CD4-positive, alpha-beta T cell treated with Interleukin-1 beta for 1 hour (primary cell): ENCODE data around the gene P4HA2.

Experiments used
- DNase-seq, 2 donors: peaks; one replicate each; pipeline ENCODE4 v3.0.0-alpha.2; 2020 to 2022

The P4HA2 gene

DNA sequence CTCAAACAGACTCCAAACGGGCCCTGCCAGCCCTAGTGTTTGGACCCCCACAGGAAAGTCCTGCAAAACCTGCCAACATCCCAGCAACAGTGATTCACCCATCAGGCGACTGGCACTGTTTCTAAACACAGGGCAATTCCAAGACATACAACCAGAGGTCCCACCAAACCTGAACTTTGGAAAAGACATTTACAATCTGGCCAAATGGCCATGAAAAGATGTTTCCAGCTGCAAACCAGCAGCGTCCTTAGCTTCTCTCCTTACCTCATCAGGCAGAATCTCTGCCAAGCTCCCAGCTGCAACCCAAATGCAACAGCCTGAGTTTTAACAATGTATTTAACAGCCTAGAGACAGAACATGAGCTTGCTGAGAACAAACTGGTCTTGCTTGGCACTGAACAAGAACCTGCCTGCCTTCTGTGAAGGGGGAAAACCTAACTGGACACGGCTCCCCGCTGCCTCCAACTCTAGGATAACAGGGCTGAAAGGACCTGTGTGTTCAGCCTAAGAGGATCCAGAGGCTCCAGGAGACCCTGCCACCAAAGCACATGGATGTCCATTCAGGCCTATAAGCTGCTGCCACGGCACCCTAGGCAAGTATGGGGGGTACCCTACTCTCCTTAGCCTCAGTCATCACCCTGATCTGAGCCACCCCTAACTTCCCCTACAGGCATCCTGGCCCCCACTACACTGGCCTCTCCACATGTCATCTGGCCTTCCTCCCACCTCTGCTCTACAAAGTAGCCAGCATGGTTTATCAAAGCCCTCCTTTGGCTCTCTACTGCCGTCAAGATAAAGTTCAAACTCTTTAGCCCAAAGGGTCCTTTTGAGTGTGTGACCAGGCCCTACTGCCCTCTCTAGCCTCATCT lies 5.6 kb downstream of the P4HA2 start:
- no peak for DNase-seq

DNA sequence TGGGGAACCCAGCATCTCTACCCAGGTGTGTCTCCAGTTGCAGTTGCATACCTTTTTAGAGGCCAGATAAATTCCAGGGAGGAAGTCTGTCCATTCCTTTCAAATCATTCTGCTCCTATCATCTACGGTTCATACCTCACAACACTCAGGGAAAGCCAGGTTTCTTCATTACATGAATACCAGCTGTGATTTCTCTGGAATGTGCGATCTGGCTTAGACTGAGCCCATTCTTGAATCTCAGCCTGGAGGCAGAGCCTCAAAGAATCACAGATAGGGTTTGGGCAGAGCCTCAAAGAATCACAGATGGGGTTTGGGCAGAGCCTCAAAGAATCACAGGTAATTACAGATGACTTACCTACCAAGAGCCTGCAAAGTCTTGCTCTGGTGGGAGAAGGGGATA lies 7.2 kb downstream of the P4HA2 start:
- no peak for DNase-seq

DNA sequence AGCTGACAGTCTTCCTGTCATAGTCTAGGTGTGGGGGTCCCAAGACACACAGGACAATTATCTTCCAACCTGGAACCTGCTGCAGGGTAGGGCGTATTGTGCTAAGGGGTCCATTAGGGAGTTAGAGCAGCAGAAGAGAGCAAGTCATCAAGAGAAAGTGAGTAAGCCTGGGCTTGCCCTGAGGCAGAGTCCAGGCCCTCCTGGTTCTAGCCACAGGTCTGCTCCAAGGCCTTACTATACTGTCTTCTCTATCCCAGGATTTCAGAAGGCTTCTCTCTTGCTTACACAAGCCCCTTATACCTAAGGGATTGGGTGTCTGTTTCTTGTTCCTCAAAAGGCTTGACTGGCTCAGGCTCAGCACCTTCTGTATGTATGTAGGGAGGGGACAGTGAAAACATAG lies 7.7 kb downstream of the P4HA2 start:
- no peak for DNase-seq

DNA sequence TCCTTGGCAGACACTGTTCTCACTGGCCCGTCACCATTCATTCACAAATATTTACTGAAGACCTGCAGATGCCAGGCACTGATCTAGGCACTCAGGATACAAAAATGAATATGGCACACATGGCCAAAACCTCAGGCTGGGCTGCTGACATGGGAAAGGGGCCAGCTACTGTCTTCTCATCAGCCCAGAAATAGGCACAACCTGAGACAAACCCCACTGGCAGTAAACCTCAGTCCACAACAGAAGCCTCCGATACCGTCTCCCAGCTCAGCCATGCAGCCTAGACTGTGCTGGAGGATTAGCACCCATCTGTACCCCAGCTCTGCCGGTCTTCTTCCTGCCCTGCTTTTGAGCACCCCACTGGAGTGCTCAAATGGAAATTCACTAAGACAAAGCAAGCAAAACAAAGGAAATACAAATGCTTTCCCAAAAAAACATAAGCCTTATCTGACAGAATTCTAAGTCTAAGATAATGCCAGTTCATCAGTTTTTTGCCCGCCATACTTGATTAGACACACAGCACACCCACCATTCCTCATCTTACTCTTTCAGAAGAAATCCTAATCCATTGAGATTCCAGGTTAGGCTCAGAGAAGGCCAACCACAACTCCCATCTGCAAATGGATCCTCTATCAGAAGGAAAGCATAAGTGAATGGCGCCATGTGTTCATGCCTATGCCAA lies 8.2 kb downstream of the P4HA2 start:
- DNase-seq = no peak

DNA sequence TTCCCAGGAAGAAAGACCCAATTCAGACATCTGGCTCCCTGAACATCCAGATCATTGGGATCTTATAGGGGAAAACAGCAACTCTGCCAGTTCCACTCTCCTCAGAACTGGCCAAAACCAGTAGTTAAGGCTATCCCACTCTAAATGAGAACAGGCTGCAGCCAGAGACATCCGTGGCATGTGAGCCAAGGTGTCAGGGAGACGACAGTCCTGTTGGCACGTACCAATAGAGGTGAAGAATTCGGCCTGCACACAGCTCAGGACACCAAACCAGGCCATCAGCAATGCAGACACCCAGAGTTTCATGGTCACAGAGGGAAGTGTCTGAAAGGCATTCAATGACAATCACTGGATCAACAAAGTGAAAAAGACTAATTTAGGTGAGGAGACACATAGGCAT lies 9.3 kb downstream of the P4HA2 start:
- DNase-seq = no peak

DNA sequence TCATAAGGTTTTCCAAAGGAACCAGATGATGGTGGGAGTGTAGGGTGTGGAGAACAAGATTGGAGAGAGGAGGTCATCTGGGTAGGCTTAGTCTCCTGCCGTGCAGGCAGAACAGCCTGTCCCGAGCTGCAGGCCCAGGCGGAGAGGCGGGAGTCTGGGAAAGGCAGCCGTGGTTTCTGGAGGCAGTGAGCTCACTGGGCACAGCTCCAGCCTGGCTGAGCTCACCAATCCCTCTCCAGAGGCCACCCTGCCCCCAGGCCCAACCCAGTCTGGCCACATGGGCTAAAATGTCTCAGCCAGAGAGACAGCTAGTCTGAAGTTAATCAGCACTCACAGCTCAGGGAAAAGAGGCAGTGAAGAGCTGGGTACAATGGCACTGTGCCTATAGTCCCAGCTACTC lies 12.3 kb downstream of the P4HA2 start:
- DNase-seq = no peak

DNA sequence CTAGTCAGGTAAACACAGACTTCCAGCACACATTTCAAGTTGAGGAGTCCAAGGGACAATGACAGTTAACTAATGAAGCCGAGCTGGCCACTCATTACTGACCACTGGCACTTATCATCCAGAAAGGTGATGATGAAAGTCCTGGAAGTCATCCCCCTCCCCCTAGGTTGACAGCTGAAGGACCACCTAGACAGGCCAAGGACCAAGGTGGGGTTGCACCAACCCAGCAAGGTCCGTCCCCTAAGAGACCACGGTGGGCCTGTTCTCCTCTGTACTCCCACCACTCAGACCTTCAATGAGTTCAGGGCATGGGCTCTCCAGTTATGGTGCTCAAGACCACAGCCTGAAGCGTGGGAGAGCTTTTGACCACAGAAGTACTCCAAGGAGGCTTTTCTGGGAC lies 13.2 kb downstream of the P4HA2 start:
- no peak for DNase-seq

DNA sequence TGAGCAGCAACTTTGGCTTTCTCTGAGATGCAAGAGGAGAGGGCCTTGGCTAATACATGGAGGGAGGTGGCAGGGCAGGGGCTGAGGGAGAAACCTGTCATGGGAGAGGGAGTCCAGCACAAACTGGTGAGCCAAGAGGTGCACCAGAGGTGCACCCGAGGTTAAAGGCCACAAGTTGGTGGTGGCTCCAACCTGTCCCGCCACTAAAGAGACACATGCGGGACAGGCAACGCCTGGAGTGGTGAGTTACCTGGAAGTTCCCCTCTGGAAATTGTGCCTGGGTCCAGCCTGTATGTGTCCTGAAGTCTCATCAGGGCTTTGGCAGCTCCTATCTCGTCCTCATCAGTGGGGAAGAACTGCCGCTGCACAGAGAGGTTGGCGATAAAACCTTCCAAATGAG lies 14.0 kb downstream of the P4HA2 start:
- no peak for DNase-seq

DNA sequence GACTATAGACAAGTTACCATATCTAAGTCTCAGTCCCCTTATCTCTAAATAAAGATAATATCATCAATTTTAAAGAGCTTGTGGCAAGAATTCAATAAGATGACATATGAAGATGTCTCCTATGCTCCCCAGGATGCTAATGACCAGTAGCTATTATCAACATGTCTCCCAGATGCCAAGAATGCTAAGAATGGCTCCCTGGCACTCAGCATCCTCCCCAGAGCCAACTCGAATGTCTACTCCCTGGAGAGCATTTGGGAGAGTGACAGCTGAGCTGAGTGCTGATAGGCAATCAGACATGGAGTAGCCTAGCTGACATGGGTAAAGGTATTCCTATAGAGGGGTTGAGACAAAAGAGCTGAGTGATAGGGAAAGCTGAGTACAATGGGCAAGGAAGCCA lies 15.9 kb downstream of the P4HA2 start:
- no peak for DNase-seq

DNA sequence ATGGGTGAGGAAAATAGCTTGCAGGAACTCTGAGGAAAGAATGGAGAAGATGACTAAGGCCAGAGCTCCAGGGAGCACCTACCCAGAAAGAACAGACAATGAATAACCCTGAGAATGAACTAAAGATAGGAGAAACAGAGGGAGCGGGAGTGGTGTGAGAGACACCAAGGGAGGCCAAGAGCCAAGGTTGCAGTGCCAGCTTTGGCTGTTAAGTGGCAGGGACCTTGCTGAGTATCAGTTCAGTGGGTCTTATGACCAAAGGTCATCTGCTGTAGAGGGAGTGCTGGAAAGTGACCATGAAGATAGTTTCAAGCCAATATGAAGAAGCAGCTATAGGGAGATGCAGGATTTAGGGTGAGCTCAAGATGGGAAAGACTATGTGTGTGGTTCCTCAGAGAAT lies 16.7 kb downstream of the P4HA2 start:
- DNase-seq = no peak

DNA sequence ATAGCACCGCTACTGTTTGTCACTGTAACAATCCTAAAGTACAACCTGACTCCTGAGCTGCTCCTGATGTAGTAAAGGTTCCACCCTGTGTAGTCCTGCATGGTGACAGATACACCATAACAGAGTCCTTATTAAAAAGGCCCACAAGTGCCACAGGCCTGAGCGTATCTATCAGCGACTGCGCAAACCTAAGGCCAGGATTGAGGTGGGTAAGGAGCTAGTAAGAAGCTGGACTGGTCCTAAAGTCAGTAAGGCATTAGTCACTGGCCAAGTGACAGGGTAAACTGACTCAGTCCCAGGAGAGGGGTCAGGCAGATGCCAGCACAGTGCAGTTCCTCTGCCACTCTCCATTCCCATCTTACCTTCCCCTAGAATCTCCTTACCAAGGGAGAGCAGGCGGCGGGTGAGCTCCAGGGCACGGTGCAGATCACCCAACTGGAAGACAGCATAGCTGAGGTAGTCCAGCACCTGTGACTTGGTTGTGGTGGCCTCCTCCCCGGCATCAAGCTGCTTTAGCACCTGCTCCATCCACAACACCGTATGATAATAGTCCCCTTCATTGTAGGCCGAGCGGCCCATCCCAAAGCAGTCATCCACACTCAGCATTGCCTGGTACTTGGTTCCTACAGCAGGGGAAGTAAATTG lies 17.6 kb downstream of the P4HA2 start:
- no peak for DNase-seq

DNA sequence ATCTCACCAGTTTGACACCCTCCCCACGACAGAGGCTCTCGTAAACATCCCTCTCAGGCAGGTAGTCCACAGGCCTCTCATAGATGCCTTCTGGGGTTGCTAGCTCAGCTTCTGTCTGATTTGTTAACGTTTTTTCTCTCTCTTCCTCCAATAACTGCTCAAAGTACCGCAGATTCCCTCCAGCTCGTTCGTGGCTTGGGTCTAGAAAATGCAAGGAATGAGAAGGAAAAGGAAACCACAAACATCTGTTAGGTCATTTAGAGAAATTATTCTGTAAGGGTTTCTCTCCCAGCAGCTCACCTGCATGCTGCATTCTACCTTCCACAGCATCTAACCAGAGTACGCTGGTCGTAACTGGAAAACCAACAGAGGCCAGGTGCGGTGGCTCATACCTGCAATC lies 18.5 kb downstream of the P4HA2 start:
- DNase-seq = no peak

DNA sequence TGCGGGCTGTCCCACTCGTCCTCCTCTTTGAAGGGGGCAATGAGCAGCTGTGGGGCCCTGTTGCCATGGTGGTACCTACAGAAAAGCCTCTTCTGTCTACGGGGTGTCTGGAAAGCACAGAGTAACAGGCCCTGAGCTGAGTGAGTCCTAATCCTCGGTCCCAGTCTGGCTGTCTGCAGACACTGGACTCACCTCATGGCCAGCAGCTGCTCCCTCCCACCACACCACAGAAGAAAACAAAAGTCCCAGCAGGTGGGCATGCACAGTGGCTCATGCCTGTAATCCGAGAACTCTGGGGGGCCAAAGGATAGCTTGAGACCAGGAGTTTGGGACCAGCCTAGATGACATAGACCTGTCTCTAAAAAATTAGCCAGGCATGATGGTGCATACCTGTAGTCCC lies 19.9 kb downstream of the P4HA2 start:
- no peak for DNase-seq

DNA sequence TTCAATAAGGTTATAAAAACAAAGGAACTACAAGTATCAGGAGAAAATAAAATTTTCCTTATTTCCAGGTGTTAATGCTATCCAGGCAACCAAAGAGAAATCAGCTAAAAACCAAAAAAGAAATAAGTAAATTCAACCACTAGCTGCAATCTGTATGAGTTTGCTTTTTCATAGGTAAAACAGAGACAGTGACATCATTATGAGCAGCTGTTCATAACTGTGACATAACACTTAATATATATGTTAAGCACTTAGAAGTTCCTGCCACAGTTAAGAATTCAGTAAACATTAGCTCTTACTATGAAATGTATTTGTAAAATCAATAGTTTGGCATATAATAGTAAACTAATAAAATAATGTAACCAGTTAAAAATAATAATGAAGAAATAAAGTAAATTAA lies 20.9 kb downstream of the P4HA2 start:
- no peak for DNase-seq

DNA sequence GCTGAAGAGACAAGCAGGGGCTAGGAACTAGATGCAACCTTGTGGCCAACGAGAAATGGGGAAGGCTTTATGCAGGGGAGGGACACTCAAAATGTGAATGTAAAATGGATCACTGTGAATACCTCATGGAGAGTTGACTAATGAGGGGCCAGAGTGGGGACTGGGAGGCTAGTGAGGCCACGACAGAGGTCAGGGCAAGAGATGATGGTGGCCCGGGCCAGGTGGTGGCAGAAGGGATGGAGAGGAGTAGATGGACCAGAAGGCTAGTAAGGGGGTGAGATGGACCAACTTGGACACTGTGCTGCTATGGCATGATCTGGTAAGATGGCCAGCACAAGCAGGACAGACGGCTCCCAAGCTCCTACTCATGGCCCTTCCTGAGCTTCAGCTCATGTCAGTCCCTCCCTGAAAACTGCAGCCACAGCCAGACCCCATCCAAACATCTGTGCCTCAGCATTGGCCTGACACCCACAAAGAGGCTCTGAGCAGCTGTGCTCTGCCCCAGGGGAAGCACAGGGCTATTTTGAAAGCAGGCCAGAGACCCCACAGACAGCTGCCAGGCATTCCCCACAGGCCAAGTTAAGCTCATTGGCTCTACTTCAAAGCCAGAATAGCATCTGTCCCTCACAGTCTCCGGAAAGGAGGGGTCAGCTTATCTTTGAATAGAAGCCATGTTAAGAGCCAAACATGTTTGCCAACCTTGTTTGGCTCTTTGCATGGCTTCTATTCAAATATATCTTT lies 22.1 kb downstream of the P4HA2 start:
- DNase-seq = no peak

DNA sequence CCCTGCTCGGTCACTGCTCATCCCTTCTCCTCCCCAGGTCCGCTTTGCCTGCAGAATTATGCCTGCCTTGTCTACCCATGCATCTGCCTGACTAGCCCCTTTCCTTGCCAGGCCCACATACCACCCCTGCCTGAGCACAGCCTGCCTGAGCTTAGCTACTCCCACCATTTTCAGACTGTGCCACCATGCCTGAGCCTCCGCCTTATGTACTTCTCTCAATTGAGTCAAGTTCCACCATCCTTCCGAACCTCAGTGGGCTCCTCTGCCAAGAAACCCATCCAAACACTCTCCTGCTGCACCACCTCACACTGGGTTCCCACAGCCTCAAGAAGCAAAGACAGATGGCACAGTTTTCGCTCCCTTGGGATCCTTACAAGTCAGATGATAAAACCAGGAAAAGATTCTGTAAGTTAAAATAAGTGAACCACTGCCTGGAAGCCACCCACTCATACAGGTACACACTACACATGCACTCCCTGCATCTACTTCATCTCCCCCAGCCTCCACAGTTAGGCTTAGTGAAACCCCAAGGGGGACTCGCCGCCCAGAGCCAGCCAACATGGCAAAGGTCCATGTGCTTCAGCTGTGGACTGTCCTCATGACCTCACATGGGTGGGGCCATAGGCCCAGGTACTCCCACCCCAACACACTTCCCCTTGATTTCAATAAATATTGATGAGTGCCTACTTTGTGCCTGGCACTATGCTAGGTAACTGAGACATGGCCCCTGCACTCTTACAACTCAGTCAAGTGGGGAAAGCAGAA lies 23.1 kb downstream of the P4HA2 start:
- no peak for DNase-seq

DNA sequence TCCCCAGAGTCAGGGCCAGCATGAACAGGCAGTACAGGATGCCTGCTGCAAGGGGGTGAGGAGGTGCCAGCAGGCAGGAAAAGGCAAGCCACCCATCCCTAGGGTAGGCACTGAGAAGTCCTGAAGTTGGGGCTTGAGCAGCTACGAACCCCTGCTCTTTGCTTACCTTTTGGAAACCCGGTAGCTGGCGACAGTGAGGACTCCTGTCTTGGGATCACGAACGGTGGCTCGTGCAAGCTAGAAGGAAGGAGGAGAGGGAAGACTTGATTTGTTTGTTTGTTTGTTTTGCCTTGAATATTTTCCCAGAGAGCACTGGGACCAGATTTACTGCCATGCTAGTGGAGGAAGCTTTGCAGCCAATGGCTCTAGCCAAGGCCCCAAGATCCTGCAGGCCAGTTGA lies 23.7 kb downstream of the P4HA2 start:
- DNase-seq = no peak

DNA sequence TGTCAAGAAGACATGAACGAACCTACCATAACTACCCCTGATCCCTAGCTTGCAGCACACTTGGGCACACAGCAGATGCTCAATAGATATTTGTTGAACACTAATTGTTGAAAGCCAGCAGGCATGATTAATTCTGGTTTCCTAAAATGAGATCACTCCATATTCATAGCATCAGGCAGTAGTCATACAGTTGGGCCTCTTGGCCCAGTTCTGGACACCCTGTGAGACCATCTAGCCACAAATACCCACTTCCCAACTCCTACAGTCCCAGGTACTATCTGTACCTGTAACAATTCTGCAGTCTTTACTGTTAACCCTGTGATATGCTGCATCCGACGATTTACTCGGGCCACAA lies 24.2 kb downstream of the P4HA2 start:
- no peak for DNase-seq

DNA sequence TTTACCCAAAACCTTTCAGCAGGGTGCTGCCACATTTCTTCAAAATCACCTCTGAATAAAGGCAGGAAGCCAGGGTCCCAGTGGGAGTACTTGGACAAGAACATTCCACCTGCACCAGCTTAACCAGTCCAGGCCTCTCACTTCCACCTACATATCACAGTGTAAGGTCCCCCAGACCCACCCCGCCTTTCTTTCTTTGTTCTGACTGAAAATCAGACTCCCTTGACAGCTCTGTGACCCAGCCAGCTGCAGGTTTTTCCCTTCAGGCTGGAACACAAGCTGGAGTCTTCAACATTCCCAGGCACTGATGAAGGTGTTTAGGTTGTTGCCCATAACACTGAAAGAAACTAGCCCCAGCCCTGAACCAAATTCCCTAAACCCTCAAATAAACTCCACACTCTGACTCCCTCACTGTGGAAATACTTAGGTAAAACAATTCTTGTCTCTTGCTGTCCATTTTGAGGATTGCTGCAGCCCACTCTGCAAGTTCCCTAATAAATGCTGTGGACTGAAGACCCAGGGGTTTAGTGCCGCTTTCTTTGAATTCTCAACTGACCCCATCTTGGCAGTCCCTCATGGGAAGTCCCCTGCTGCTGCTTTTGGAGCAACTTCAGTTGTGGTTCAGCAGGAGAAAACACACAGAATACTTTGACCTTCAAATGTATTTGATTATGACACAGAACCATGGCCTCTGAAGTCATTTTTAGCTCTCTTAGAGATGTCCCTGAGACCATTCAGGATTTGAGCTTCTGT lies 24.8 kb downstream of the P4HA2 start:
- no peak for DNase-seq

DNA sequence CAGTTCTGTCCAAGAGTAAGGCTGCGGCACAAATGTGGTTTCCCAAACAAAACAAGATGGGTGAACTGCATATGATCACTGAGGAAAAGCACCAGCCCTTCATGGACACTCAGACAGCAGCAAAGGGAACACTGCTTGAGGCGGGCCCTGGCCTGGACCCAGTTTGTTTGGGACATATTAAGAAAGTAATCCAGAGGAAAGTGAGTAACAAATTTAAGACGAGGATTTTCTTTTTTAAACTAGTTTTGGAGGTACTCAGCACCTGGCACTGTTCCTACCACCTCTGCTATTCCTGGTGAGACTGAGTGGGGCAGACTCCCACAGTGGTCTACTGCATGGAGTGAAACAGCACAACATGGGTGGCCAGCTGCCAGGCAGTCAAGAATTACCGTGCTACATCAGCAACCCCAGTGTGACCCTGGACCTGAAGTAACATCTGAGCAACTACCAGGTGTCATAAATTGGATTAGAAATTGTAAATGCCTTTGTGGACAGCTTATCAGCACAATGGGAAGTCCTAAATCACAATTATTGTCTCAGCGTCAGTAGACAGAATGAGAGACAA lies 28.5 kb downstream of the P4HA2 start:
- DNase-seq = no peak

DNA sequence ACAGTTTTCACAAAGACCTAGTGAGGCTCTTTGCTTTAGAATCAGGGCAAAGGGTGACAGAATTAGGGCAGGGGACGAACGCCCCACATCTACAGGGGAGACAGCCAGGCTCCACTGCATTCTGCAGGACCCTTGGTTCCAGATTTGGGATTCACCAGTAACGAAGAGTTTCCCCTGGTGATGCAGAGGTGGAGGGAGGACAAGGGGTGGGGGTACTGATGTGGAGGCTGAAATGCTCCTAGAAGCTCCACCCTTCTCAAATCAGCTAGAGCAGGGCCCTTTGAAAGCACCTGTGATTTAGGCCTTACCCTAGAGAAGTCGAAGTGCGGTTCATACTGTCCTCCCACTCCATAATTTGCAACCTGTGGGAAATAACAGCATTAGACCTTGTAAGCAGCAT lies 29.1 kb downstream of the P4HA2 start:
- DNase-seq = no peak

DNA sequence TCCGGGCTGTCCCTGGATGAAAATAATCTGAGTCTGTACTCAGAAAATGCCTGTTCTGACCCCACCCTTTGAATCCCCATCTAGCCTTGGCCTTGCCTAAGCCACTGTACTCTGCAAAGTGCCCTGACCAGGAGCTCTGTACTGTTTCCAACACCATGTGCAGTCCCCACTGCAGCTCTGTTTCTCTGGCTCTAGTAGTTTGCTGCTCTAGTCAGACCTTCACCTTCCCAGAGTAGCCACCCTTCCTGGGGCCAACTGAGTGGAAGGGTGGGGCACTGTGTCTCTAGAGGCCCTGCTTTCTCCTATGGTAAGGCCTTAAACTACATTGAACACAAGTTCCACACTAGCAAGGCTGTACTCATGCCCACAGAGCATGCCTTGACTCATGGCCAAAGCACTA lies 31.9 kb downstream of the P4HA2 start:
- no peak for DNase-seq
